ENCODE results near the gene TMEM250. TPM values are rescaled to one million over a fixed set of nuclear protein-coding genes. Genes with fewer than 3 reads are reported as not detected.
"Not testable (repeated sequence)": the region's sequence is repeated elsewhere in the genome, so short reads cannot be mapped to it uniquely, and the experiment has no call there.

TMEM250 gene
- total RNA-seq, 2 experiments from 2014 or later, result 24.4 to 25.9 TPM

DNA sequence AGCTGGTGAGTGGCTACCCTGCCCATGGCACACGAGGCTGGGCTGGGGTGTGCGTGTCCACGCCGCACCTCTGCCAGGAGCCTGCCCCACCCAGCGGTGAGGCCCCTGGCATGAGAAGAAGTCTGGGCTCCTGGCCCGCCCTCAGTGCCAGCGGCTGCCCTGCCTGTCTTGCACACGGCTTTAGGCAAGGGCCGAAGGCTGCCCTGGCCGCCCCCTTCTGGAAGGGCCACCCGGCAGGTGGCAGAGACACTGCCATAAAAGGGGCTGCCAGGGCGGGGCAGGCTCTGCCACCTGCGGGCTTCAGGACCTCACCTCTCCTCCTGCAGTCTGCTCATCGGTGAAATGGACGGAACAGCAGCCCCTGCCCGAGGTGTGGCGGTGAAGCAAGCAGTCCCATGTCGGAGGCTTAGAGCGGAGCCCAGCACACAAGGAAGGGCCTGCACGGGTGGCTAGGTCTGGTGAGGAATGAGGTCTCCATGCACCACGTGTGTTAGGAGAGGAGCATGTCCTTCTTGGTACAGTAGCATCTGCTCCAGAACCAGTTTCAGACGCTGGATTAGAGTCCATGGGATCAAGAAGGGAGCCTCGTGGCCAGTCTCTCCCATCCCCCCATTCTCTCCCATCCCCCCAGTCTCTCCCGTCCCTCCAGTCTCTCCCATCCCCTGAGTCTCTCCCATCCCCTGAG, 34.8 kb upstream of the TMEM250 start:
- Mint-ChIP-seq H3K27me3 (no peaks in the 10 kb centered on the region), H3K4me3 (no peak overlapping the region), H3K9me3 (no peaks in the 10 kb centered on the region), H3K36me3 (ENCODE audit: low read depth) (no peaks in the 10 kb centered on the region), H3K27ac (no peak overlapping the region), H3K4me1 (ENCODE audit: low read depth) (no peaks in the 10 kb centered on the region)
- no peak for DNase-seq
- CTCF ChIA-PET, result interaction anchor here (0.8 kb wide), 1 partner anchor 15 kb away, joined by 3 read pairs; no protein-coding TSS in a partner anchor
- intact Hi-C loops (cut with micrococcal nuclease), result no loop called here
- TF ChIP-seq, protein P1, sequence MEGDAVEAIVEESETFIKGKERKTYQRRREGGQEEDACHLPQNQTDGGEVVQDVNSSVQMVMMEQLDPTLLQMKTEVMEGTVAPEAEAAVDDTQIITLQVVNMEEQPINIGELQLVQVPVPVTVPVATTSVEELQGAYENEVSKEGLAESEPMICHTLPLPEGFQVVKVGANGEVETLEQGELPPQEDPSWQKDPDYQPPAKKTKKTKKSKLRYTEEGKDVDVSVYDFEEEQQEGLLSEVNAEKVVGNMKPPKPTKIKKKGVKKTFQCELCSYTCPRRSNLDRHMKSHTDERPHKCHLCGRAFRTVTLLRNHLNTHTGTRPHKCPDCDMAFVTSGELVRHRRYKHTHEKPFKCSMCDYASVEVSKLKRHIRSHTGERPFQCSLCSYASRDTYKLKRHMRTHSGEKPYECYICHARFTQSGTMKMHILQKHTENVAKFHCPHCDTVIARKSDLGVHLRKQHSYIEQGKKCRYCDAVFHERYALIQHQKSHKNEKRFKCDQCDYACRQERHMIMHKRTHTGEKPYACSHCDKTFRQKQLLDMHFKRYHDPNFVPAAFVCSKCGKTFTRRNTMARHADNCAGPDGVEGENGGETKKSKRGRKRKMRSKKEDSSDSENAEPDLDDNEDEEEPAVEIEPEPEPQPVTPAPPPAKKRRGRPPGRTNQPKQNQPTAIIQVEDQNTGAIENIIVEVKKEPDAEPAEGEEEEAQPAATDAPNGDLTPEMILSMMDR (IDR thresholded peaks at IDR 0.05), result no peak
- peak; percentile 17 for ATAC-seq
- POLR2A ChIA-PET, result no interaction called here

DNA sequence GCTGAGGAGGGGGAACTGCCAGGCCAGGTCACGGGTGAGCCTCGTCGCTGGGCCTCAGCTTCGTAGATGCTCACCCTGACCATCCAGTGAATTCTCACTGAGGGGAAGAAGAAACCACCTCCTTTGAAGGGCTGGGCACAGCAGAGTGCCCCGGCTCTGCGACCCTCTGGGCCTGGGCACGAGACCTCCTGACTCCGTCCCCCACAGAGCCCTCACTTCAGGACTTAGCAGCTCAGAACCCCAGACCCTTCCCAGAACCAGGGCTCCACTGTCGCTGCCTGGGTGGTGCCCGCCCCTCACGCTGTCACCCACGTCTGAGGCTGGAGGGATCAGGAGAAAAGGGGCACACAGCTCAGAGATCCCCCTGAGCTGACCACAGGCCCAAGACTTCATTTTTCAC, 34.3 kb upstream of the TMEM250 start:
- no peak for DNase-seq
- Mint-ChIP-seq H3K27me3 (no peaks in the 10 kb centered on the region), H3K4me3 (no peak overlapping the region), H3K36me3 (ENCODE audit: low read depth) (no peaks in the 10 kb centered on the region), H3K4me1 (ENCODE audit: low read depth) (no peaks in the 10 kb centered on the region), H3K27ac (no peak overlapping the region), H3K9me3 (no peaks in the 10 kb centered on the region)
- ChIA-PET CTCF (interaction anchor here (0.8 kb wide), 1 partner anchor 14 kb away, joined by 3 read pairs; no protein-coding TSS in a partner anchor), POLR2A (no interaction called here)
- ATAC-seq, result no peak
- TF ChIP-seq, protein P1 (IDR thresholded peaks at IDR 0.05), result no peak
- intact Hi-C loops (cut with micrococcal nuclease), result no loop called here

DNA sequence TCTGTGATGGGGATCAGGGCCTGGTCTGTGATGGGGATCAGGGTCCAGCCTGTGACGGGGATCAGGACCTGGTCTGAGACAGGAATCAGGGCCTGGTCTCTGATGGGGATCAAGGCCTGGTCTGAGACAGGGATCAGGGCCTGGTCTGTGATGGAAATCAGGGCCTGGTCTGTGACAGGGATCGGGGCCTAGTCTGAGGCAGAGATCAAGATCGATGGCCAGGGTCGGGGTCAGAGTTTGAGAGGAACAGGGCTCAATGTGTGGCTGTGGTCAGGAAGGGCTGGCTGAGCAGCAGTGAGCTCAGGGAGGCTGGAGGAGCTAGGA, 33.8 kb upstream of the TMEM250 start:
- TF ChIP-seq, protein P1 (IDR thresholded peaks at IDR 0.05), result no peak
- CTCF ChIA-PET, result no interaction called here
- H3K4me3 Mint-ChIP-seq, result no peak overlapping the region
- DNase-seq (no peak), ATAC-seq (no peak)
- H3K36me3 Mint-ChIP-seq (ENCODE audit: low read depth), result no peaks in the 10 kb centered on the region
- intact Hi-C loops (cut with micrococcal nuclease), result no loop called here
- no peaks in the 10 kb centered on the region for H3K4me1 Mint-ChIP-seq (ENCODE audit: low read depth)
- no peak overlapping the region for H3K27ac Mint-ChIP-seq
- POLR2A ChIA-PET, result no interaction called here
- H3K27me3 Mint-ChIP-seq, result no peaks in the 10 kb centered on the region
- H3K9me3 Mint-ChIP-seq, result no peaks in the 10 kb centered on the region

DNA sequence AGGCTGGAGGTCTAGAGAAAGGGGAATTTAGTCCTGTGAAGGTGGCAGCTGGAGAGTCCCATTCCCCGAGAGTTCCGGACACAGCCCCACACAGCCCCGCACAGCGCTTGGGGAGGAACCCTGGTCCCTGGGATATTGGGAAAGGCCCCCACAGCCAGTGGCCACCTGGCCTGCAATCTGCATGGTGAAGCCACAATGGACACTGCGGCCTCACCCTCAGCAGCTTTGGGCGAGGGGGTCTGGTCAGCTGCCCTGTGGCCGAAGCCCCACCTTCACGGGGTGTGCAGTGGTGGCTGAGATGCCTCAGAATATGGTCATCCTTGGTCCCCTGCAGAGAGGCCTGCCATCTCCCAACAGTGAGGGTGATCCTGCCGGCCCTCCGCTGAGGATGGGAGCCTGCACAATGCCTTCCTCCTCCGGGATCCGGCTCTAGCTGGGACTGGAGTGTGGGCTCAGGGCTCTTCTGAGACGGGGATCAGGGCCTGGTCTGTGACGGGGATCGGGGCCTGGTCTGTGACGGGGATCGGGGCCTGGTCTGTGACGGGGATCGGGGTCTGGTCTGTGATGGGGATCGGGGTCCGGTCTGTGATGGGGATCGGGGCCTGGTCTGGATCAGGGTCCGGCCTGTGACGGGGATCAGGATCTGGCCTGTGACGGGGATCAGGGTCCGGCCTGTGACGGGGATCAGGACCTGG, 33.3 kb upstream of the TMEM250 start:
- CTCF ChIA-PET, result interaction anchor here (1.2 kb wide), 1 partner anchor 13 kb away, joined by 3 read pairs; no protein-coding TSS in a partner anchor
- Mint-ChIP-seq H3K27ac (no peak overlapping the region), H3K36me3 (ENCODE audit: low read depth) (no peaks in the 10 kb centered on the region), H3K9me3 (no peaks in the 10 kb centered on the region), H3K4me3 (no peak overlapping the region), H3K27me3 (no peaks in the 10 kb centered on the region), H3K4me1 (ENCODE audit: low read depth) (no peaks in the 10 kb centered on the region)
- ATAC-seq, result no peak
- intact Hi-C loops (cut with micrococcal nuclease), result no loop called here
- no peak for DNase-seq
- TF ChIP-seq, protein P1 (IDR thresholded peaks at IDR 0.05), result no peak
- POLR2A ChIA-PET, result no interaction called here

DNA sequence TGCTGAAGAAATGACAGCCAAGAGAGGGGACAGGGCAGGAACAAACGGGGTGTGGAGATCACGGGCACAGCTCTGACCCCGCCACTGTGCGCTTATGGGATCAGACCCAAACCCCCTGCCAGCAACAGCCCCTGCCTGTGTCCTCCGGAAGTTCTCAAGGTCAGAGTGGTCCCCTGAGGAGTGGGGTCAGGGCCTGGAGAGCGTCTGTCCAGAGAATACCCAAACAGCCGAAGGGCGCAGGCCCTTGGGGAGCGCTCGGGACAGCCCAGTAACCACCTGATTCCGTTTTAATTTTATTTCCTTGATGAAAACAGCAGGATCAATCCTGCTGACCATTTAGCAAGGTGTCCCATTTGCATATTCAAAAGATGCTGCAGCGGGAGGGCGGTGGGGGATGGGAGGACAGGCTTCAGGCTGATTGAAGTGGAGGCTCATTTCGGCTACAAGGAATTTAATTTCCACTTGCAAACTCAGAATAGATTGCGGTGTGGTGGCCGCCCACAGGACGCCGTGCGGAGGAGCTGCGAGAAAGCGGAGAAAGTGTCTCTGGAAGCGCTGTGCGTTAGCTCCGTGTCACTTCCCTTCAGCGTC, 32.6 kb upstream of the TMEM250 start:
- Mint-ChIP-seq H3K36me3 (ENCODE audit: low read depth) (no peaks in the 10 kb centered on the region), H3K9me3 (no peaks in the 10 kb centered on the region), H3K4me3 (no peak overlapping the region), H3K27ac (no peak overlapping the region), H3K4me1 (ENCODE audit: low read depth) (no peaks in the 10 kb centered on the region), H3K27me3 (peaks cover 3% of the 10 kb centered on the region)
- DNase-seq (peak; percentile 24), ATAC-seq (no peak)
- POLR2A ChIA-PET, result no interaction called here
- intact Hi-C loops (cut with micrococcal nuclease), result no loop called here
- TF ChIP-seq, protein P1 (IDR thresholded peaks at IDR 0.05), result no peak
- CTCF ChIA-PET, result interaction anchor here (1.2 kb wide), 1 partner anchor 12 kb away, joined by 3 read pairs; no protein-coding TSS in a partner anchor

DNA sequence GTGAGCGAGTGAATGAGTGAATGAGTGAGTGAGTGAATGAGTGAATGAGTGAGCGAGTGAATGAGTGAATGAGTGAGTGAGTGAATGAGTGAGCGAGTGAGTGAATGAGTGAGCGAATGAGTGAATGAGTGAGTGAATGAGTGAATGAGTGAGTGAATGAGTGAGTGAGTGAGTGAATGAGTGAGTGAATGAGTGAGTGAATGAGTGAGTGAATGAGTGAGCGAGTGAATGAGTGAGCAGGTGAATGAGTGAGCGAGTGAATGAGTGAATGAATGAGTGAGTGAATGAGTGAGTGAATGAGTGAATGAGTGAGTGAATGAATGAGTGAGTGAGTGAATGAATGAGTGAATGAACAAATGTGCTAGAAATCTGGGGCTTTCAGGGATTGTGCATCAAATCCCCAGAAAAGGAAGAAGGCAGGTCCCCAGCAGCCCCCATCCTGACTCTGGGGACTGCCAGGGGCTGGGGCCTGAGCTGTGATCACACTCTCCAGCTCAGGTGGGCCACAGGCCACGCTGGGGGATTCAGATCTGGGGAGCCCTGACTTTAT, 32.1 kb upstream of the TMEM250 start:
- H3K4me3 Mint-ChIP-seq; H3K36me3 Mint-ChIP-seq (ENCODE audit: low read depth); intact Hi-C loops (cut with micrococcal nuclease); H3K9me3 Mint-ChIP-seq; DNase-seq; POLR2A ChIA-PET; H3K27me3 Mint-ChIP-seq; H3K27ac Mint-ChIP-seq; H3K4me1 Mint-ChIP-seq (ENCODE audit: low read depth): not testable (repeated sequence)
- peak; percentile 27 for ATAC-seq
- CTCF ChIA-PET, result interaction anchor here (1.2 kb wide), 1 partner anchor 11 kb away, joined by 3 read pairs; no protein-coding TSS in a partner anchor
